Measurements from ENCODE around the gene KRTAP3-1. TPM values are rescaled to one million over a fixed set of nuclear protein-coding genes. Genes with fewer than 3 reads are reported as not detected.
"Not testable (repeated sequence)": the region's sequence is repeated elsewhere in the genome, so short reads cannot be mapped to it uniquely, and the experiment has no call there.

The KRTAP3-1 gene
- polyA plus RNA-seq (2013, experiment 1 of 2; ENCODE audit: insufficient read length), result not detected
- not detected for polyA plus RNA-seq (2013, experiment 2 of 2; ENCODE audit: insufficient read length)

DNA sequence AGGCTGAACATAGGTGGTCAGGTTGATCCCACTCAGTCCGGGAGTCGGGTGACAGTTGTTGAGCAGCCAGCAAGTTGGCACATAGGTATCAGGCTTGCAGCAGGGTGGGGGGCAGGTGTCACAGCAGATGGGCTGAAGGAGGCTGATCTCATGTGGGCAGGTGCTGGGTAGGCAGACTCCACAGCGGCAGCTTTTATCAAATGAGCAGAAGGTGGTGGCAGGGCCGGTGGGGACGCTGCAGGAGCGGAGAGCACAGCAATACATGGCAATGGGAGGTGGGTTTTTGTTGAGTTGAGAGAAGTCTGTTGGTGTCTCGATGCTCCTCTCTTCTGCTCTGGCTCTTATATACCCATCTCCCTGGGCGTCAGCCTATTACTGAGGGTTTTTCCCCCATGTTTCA, at the start of gene KRTAP3-1:
Gene KRTAP3-1 (minus strand): TSS at position 318 of the 400 bp plus-strand sequence. CDS start 54 bp downstream, at position 264.
- no peak for DNase-seq

DNA sequence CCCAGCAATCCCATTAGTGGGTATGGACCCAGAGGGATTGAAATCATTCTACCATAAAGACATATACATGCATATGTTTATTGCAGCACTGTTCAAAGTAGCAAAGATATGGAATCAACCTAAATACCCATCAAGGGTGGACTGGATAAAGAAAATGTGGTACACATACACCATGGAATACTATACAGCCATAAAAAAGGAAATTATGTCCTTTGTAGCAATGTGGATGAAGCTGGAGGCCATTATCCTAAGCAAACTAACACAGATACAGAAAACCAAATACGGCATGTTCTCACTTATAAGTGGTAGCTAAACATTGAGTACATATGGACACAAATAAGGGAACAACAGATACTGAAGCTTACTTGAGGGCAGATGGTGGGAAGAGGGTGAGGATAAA, 48.6 kb upstream of the KRTAP3-1 start:
- no peak for DNase-seq

DNA sequence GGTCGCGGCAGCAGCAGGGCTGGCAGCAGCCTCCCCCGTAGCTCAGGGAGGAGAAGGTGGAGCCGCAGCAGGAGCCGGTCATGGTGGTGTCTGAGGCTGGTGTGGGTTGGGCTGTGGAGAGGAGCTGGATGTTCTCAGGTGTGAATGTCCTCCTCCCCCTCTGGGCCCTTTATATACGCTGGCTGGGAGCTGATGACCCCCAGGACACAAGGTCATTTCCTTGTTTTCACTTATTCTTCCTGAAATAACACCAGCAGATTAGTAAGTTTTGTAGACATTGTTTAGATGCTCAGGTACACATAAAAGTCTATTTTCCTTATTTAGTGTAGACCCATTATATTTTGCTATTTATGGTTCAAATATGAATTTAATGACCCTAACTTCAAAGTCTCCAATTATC, 46.2 kb upstream of the KRTAP3-1 start, which contains the start of gene KRTAP2-2:
Gene KRTAP2-2 (minus strand): TSS at position 101 of the 400 bp plus-strand sequence. CDS start 19 bp downstream, at position 82.
- DNase-seq, result not testable (repeated sequence)

DNA sequence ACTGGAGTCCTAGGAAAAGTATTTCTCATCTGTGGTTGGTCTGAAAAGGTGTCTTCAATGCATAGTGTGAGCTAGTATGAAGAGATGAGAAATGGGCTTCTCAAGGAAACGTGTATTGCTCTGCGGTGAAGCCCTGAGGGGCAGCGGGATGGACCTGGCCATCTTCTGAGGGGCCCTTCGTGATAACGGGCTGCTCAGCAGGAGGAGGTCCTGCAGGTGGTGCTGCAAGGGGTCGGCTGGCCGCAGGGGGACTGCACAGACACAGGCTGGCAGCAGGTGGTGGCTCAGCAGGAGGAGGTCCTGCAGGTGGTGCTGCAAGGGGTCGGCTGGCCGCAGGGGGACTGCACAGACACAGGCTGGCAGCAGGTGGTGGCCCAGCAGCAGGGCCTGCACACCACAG, 45.6 kb upstream of the KRTAP3-1 start:
- DNase-seq, result not testable (repeated sequence)

DNA sequence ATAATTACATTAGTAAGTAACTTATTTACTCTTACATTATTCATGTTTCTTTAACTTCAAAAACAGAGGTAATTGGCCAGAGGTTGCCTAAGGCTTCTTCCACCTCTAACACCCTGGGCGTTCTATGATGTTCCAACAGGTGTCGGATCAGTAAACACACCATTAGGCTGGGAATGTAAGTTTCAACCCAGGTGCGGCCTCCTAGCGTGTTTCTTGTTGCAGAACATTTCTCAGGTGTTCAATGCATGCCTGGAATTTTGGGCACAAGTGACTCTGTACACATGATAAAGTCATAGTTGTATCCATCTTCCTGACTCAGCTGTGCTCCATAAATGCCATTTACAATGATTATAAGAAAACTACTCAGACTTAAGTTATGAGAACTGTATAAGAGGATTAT, 45.1 kb upstream of the KRTAP3-1 start:
- no peak for DNase-seq

DNA sequence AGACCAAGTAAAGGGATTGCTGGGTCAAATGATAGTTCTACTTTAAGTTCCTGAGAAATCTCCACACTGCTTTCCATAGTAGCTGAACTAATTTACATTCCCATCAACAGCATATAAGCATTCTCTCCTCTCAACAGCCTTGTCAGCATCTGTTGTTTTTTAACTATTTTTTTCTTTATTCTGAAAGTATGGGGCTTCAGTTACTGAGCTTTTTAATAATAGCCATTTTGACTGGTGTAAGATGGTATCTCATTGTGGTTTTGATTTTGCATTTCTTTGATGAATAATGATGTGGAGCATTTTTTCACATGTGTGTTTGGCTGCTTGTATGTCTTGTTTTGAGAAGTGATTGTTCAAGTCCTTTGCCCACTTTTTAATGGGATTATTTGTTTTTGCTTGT, 43.6 kb upstream of the KRTAP3-1 start:
- peak; percentile 74 for DNase-seq

DNA sequence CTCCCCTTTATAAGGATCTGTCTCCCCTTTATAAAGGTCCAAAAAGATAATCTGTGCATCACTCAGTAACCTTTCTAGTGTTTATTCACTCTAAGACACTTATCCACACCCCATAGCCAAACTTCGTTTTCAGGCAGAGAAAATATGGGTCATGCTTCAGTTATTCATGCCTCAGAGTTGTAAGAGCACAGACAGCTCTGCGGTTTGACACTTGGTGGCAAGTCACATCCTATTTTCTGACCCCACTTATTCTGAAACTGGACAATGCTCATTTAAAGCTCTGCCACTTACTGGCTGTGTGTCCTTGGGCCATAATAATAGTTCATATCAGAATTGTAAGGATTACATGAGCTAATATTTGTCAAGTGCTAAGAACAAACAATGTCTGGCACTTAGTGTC, 40.2 kb upstream of the KRTAP3-1 start:
- DNase-seq, result peak; percentile 54

DNA sequence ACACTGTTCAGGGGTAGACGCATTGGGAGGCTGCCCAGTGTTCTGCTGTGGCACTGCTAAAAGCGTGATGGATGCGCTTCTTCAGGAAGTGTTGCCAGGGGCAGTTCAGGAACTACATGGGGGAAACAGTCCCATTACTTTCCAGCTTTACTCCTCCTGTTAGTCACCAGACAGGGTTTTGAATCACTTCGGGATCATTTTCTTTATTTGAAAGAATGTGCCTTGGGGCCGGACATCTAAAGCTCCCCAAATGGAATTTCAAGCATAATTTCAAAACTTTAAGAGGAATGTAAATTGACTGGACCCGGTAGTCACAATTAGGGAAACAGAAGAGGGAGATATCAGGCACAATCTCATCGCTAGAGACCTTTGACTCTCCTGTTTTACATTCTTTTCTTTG, 39.5 kb upstream of the KRTAP3-1 start:
- peak; percentile 69 for DNase-seq

DNA sequence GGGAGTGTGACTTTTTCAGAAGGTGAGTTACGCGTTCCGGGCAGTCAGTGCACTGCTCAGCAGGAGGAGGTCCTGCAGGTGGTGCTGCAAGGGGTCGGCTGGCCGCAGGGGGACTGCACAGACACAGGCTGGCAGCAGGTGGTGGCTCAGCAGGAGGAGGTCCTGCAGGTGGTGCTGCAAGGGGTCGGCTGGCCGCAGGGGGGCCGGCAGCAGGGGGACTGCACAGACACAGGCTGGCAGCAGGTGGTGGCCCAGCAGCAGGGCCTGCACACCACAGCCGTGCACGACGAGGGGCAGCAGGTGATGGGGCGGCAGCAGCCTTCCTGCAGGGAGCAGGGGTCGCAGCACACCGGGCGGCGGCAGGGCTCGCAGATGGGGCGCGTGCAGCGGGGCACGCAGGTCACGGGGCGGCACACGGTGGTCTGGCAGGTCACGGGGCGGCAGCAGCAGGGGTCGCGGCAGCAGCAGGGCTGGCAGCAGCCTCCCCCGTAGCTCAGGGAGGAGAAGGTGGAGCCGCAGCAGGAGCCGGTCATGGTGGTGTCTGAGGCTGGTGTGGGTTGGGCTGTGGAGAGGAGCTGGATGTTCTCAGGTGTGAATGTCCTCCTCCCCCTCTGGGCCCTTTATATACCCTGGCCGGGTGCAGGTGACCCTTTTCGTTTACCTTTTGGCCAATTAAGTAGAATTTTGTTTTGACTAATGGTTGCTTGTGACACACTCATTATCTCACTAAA, 38.0 kb upstream of the KRTAP3-1 start, which contains the start of gene KRTAP2-1:
Gene KRTAP2-1 (minus strand): TSS at position 582 of the 731 bp plus-strand sequence. CDS start 49 bp downstream, at position 533.
- not testable (repeated sequence) for DNase-seq

DNA sequence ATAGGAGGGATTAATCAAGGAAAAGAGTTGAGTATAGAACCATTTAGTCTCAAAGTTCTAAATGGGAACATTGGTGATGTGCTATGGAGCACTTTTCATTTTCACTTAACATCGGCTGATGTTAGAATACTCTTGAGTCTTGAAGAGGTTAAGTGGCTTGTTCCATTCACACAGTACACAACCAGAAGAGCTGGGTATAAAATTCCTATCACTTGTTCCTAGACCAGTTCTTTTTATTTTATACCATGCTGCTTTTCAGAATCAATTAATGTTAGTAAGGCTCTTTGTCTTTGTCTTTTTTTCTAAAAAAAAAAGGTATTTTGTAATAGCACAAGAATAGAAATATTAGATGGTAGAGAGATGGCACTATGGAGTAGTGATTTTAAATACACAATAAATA, 34.0 kb upstream of the KRTAP3-1 start:
- no peak for DNase-seq

DNA sequence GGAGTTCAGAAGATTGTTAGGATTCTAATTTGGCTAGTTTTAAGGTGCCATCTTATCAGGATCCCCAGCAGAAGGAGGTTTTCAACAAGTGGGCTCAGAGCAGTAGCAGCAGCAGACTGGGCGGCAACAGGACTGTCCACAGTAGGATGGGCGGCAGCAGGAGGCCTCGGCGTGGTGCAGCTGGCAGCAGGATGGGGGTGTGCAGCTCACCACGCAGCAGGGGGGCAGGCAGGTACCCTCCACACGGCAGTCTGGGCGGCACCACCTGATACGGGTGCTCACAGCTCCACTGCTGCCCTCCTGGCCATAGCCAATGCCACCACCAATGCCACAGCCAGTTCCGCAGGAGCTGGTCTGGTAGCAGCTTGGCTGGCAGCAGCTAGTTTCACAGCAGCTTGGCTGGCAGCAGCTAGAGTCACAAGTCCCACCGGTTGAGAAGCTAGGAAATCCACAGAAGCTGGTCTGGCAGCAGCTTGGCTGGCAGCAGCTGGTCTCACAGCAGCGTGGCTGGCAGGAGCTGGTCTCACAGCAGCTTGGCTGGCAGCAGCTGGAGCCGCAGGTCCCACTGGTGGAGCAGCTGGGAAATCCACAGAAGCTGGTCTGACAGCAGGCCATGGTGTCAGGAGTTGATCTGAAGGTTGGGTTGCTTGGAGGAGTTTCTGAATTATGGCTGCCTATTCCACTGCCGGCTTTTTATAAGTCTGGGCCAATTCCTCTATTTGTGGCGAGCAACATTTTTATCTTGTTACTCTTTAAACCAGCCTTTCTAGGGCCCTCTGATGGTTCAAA, 32.0 kb upstream of the KRTAP3-1 start, which contains the start of gene KRTAP1-1:
Gene KRTAP1-1 (minus strand): TSS at position 668 of the 789 bp plus-strand sequence. CDS start 53 bp downstream, at position 615.
- not testable (repeated sequence) for DNase-seq

DNA sequence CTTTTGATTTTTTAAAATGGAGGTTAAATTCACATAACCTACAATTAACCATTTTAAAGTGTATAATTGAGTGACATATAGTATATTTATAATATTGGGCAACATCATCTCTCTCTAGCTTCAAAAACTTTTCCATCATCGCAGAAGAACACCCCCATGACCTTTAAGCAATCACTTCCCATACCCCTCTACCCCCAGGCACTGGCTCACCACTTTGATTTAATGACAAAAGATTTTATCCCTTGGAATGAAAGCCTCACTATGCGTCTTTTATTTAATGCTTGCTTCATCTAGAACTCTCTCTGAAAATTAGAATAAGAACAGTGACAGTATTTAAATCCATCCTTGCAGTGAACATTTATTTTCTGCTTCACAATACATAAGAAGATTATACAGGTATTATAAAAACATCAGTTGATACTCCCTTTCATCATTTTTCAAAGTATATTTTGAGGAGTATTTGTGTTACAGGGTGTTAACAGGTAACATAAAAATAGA, 29.0 kb upstream of the KRTAP3-1 start:
- no peak for DNase-seq

DNA sequence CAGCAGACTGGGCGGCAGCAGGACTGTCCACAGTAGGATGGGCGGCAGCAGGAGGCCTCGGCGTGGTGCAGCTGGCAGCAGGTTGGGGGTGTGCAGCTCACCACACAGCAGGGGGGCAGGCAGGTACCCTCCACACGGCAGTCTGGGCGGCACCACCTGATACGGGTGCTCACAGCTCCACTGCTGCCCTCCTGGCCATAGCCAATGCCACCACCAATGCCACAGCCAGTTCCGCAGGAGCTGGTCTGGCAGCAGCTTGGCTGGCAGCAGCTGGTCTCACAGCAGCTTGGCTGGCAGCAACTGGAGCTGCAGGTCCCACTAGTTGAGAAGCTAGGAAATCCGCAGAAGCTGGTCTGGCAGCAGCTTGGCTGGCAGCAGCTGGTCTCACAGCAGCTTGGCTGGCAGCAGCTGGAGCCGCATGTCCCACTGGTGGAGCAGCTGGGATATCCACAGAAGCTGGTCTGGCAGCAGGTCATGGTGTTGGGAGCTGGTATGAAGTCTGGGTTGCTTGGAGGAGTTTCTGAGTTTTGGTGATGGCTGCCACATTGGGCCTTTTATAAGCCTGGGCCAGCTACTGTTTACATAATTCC, 25.5 kb upstream of the KRTAP3-1 start, which contains the start of gene KRTAP1-3:
Gene KRTAP1-3 (minus strand): TSS at position 529 of the 590 bp plus-strand sequence. CDS start 53 bp downstream, at position 476.
- not testable (repeated sequence) for DNase-seq

DNA sequence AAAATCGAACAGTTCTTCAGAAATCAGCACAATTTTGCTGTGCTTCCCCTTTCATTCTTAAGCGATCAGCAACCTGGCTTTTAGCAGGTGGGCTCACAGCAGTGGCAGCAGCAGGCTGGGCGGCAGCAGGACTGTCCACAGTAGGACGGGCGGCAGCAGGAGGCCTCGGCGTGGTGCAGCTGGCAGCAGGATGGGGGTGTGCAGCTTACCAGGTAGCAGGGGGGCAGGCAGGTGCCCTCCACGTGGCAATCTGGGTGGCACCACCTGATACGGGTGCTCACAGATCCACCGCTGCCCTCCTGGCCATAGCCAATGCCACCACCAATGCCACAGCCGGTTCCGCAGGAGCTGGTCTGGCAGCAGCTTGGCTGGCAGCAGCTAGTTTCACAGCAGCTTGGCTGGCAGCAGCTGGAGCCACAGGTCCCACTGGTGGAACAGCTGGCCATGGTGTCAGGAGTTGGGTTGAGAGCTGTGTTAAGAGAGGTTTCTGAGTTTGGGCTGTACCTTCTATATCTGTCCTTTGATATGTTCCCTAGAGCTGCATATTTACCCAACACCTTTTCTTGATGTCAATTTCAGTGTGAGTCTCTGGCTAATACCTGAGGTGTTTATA, 20.8 kb upstream of the KRTAP3-1 start, which contains the start of gene KRTAP1-4:
Gene KRTAP1-4 (minus strand): TSS at position 563 of the 613 bp plus-strand sequence. CDS start 117 bp downstream, at position 446.
- no peak for DNase-seq

DNA sequence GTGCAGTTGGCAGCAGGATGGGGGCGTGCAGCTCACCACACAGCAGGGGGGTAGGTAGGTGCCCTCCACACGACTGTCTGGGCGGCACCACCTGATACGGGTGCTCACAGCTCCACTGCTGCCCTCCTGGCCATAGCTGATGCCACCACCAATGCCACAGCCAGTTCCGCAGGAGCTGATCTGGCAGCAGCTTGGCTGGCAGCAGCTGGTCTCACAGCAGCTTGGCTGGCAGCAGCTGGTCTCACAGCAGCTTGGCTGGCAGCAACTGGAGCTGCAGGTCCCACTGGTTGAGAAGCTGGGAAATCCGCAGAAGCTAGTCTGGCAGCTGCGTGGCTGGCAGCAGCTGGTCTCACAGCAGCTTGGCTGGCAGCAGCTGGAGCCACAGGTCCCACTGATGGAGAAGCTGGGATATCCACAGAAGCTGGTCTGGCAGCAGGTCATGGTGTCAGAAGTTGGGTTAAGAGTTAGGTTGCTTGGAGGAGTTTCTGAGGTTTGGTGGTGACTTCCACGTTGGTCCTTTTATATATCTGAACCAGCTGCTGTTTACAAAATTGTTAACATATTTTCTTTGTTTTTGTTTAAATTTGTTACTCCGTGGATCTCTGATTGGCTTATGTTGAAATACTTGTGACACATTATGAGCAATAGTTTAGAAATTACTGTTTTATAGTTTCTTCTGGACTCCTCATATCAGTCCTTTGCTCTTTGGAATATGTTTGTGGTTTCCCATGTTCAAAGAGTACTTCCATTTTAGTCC, 18.0 kb upstream of the KRTAP3-1 start, which contains the start of gene KRTAP1-5:
Gene KRTAP1-5 (minus strand): TSS at position 494 of the 757 bp plus-strand sequence. CDS start 53 bp downstream, at position 441.
- DNase-seq, result peak; percentile 76

DNA sequence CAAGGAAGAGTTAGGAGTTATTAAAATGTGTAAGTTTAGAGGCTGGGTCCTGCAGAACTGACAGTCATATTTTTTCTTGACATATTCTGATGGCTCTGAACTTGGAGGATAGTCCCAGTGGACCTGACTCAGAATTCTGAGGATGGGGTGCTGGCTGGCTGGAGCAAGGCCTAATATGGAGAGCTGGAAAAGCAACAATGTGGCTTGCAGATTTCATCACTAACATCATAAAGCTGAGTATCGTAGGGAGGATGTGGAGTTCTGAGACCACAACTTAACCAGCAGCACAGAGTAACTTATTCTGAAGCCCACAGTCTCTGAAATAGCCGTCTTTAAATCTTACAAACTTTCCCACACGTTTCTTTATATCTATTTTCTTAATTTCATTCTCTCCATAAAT, 15.8 kb upstream of the KRTAP3-1 start:
- peak; percentile 61 for DNase-seq

DNA sequence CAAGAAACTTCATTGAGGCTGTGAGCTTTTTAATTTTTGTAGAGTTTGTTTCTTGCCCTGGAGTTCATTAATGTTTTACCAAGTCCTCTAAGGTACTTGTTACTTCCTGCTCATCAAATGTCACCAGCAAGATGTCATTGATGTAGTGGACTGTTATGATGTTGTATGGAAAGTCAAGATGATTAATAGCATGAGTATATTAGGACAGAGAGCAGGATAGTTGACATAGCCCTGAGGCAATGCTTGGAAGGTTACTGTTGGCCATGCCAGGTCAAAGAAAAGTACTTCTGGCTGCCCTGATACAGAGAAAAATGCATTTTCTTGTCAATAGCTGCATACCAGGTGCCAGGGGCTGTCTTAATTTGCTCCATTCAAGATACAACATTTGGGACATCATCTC, 11.4 kb upstream of the KRTAP3-1 start:
- no peak for DNase-seq

DNA sequence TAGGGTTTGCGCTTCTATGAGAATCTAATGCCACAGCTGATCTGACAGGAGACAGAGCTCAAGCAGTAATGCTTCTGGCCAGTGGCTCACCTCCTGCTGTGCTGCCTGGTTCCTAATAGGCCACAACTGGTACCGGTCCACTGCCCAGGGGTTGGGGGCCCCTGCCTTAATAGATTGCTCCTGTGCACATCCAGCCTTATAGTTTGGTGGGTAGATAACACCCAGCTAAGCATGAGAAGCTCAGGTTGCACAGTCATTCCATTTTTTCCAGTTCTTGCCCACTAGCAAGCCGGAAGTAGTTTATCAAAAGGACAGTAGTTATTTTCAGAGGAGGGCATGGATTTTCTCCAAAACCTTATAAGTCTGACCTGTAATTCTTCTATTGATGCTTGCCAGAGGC, 10.5 kb upstream of the KRTAP3-1 start:
- no peak for DNase-seq

DNA sequence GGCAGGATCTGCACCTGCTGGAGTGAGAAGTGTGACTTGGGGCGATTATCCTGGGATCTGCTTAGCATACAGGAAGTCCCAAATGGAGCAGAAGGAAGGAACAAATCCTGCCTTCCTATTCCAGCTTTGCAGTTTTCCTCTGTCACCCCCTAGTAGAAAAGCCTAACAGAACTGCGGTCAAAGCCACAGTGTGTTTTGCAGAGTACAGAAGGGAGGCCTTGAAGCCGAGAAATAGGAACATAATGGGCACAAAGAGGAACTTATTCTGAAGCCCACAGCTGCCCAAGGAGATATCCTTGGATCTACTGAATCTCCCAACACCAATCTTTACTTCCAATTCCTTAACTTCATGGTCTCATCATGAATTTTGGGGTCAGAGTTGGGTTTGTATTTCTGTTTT, 9.6 kb upstream of the KRTAP3-1 start:
- no peak for DNase-seq

DNA sequence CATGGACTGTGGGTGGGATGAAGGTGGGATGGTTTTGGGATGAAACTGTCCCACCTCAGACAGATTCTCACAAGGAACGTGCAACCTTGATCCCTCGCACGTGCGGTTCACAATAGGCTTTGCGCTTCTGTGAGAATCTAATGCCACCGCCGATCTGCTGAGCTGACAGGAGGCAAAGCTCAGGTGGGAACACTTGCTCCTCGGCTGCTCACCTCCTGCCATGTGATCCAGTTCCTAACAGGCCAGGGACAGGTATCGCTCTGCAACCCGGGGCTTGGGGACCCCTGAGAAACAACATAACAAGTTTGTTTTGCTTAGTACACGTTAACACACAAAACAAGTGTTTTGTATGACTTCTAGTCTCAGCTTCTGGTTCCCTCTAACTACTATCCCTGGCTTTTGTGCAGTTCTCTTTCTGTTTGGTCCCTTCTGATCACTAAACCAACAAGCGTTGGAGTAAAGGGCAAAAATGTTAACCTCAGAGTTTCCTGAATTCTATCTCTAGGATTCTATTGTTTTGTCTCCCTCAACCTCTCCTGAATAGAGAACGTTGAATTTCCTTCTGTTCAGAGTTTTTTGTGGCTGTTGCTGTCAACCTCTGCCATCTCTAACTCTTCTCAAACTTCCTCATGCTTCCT, 7.8 kb upstream of the KRTAP3-1 start:
- DNase-seq, result no peak
